Loucy (cell line): Measurements from ENCODE around the gene KCNJ3.

Source experiments
- H2AFZ ChIP-seq: fragments of 200-600 bp; sonication (generic); 2 replicates; pipeline ENCODE4 v1.6.0; 2016; ENCODE audit warnings: antibody characterized with exemption, mild to moderate bottlenecking, low read length, moderate library complexity
- H3F3A ChIP-seq: fragments of 200-600 bp; 2 replicates; pipeline ENCODE4 v1.6.0; 2016; ENCODE audit warnings: antibody characterized with exemption, low read depth, mild to moderate bottlenecking
- H3K27me3 ChIP-seq: fragments of 200-600 bp; sonication (generic); 2 replicates; pipeline ENCODE4 v1.6.1; 2014; ENCODE audit warnings: low read length, mild to moderate bottlenecking; ENCODE audit not compliant: insufficient read depth, poor library complexity, severe bottlenecking
- H3K36me3 ChIP-seq: fragments of 200-600 bp; sonication (generic); 2 replicates; pipeline ENCODE4 v1.6.1; 2016; ENCODE audit warnings: low read length; ENCODE audit not compliant: insufficient read depth
- H3K4me1 ChIP-seq: fragments of 200-600 bp; sonication (generic); 2 replicates; pipeline ENCODE4 v1.5.1; 2014; ENCODE audit warnings: low read length, mild to moderate bottlenecking; ENCODE audit not compliant: insufficient read depth, poor library complexity, severe bottlenecking
- H3K4me2 ChIP-seq: fragments of 200-600 bp; sonication (generic); 2 replicates; pipeline ENCODE4 v1.6.0; 2014; ENCODE audit warnings: antibody characterized with exemption, low read length, low read depth, mild to moderate bottlenecking; ENCODE audit not compliant: poor library complexity, severe bottlenecking
- H3K4me3 ChIP-seq: fragments of 200-600 bp; sonication (generic); 2 replicates; pipeline ENCODE4 v1.5.1; 2014; ENCODE audit warnings: low read length, mild to moderate bottlenecking, mixed read lengths; ENCODE audit not compliant: poor library complexity, severe bottlenecking
- H3K79me2 ChIP-seq: fragments of 200-600 bp; sonication (generic); 2 replicates; pipeline ENCODE4 v1.6.1; 2014; ENCODE audit warnings: low read length; ENCODE audit not compliant: insufficient read depth
- H3K9ac ChIP-seq: fragments of 200-600 bp; sonication (generic); 2 replicates; pipeline ENCODE4 v1.6.0; 2014; ENCODE audit warnings: mild to moderate bottlenecking, low read depth, low read length, moderate library complexity; ENCODE audit not compliant: poor library complexity, severe bottlenecking
- H3K9me2 ChIP-seq: fragments of 200-600 bp; sonication (generic); replicated peaks from 2 replicates; pipeline ENCODE4 v1.6.1; 2016; ENCODE audit warnings: low read depth, low read length, mixed read lengths
- H3K9me3 ChIP-seq: fragments of 200-600 bp; sonication (generic); 2 replicates; pipeline ENCODE4 v1.6.1; 2014; ENCODE audit warnings: mild to moderate bottlenecking, antibody characterized with exemption, low read length, low read depth; ENCODE audit not compliant: insufficient read depth
- H4K20me1 ChIP-seq: fragments of 200-600 bp; sonication (generic); 2 replicates; pipeline ENCODE4 v1.6.0; 2014; ENCODE audit warnings: antibody characterized with exemption, low read length, mild to moderate bottlenecking; ENCODE audit not compliant: insufficient read depth, poor library complexity, severe bottlenecking
- CTCF ChIP-seq: fragments of 200-600 bp; sonication (generic); conservative IDR thresholded peaks from 2 replicates; pipeline ENCODE4 v1.5.1; 2014; ENCODE audit warnings: mild to moderate bottlenecking, antibody characterized with exemption, low read length
- EZH2phosphoT487 ChIP-seq: fragments of 200-600 bp; IDR thresholded peaks from 2 replicates; pipeline ENCODE4 v1.6.1; 2018; ENCODE audit warnings: antibody characterized with exemption, mild to moderate bottlenecking, moderate library complexity, borderline replicate concordance

Gene KCNJ3

GRCh38 chr2:154681741-154682140 is 16.8 kb upstream of the KCNJ3 start:
- Histone ChIP-seq H3K79me2 (no peaks in the 10 kb centered on the region), H3K36me3 (no peaks in the 10 kb centered on the region), H3K9me2 (no peaks in the 10 kb centered on the region), H3K4me3 (no peak overlapping the region), H4K20me1 (no peaks in the 10 kb centered on the region), H3K4me2 (no peak overlapping the region), H3K27me3 (no peaks in the 10 kb centered on the region), H3K9ac (no peak overlapping the region), H3K9me3 (no peaks in the 10 kb centered on the region), H2AFZ (no peak overlapping the region), H3K4me1 (peaks cover 10% of the 10 kb centered on the region), H3F3A (no peaks in the 10 kb centered on the region)
- no peak for TF ChIP-seq EZH2phosphoT487
- no peak for TF ChIP-seq CTCF

DNA sequence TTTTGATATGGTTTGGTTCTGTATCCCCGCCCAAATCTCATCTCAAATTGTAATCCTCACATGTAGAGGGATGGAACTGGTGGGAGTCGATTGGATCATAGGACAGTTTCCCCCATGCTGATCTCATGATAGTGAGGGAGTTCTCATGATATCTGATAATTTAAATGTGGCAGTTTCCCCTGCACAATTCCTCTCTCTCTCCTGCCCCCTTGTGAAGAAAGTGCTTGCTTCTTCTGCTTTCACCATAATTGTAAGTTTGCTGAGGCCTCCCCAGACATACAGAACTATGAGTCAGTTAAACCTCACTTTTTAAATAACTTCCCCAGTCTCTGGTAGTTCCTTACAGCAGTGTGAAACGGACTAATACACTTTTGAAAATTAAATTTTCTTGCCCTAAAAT is 12.3 kb upstream of the KCNJ3 start:
- Histone ChIP-seq H3F3A (no peaks in the 10 kb centered on the region), H3K4me1 (peaks cover 10% of the 10 kb centered on the region), H3K9ac (no peak overlapping the region), H3K9me2 (no peaks in the 10 kb centered on the region), H3K79me2 (no peaks in the 10 kb centered on the region), H2AFZ (no peak overlapping the region), H3K27me3 (no peaks in the 10 kb centered on the region), H4K20me1 (no peaks in the 10 kb centered on the region), H3K36me3 (no peaks in the 10 kb centered on the region), H3K9me3 (no peaks in the 10 kb centered on the region), H3K4me2 (no peak overlapping the region), H3K4me3 (no peak overlapping the region)
- TF ChIP-seq CTCF: peak; percentile 51
- no peak for TF ChIP-seq EZH2phosphoT487

DNA sequence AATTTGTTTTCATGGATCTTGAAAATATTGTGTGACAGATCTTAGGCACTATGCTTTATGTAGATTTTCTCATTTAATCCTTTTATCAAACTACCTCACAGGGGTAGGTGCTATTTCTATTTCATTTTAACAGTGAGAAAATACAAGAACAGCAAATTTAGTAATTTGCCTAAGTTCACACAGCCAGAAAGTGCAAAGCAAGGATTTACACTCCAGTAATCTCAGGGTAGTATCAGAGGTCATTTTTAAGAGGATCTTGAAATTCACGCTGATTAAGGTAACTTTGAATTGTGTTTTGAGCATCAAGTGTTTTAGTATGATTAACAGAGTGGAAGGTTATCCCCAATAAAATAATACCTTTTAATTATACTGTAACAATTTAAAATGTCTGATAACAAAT is 10.1 kb upstream of the KCNJ3 start:
- no peaks in the 10 kb centered on the region for H3F3A ChIP-seq
- H3K4me2 ChIP-seq: no peak overlapping the region

More for the DNA sequence above, 10.1 kb upstream of the KCNJ3 start:
- Histone ChIP-seq H2AFZ (no peak overlapping the region), H3K4me3 (no peak overlapping the region), H3K9me2 (no peaks in the 10 kb centered on the region), H3K9ac (no peak overlapping the region), H3K27me3 (no peaks in the 10 kb centered on the region), H3K4me1 (peaks cover 4% of the 10 kb centered on the region), H3K36me3 (no peaks in the 10 kb centered on the region), H3K9me3 (no peaks in the 10 kb centered on the region), H4K20me1 (no peaks in the 10 kb centered on the region), H3K79me2 (no peaks in the 10 kb centered on the region)
- TF ChIP-seq CTCF (no peak), EZH2phosphoT487 (no peak)
